IMR-90 (cell line): ENCODE measurements around the gene SBF2.

Experiments
- POLR2A ChIP-seq: IDR thresholded peaks from 2 replicates; pipeline ENCODE4 v1.6.1; 2012; ENCODE audit warnings: mild to moderate bottlenecking, low read depth, low read length
- SMC3 ChIP-seq: fragments of 150-350 bp; IDR thresholded peaks from 2 replicates; pipeline ENCODE4 v1.6.1; 2016; ENCODE audit warnings: low read depth, mild to moderate bottlenecking, antibody characterized with exemption, low read length, moderate library complexity
- TF ChIP-seq, protein P1 (sequence below): conservative IDR thresholded peaks from 2 replicates; pipeline ENCODE4 v1.5.1; 2012; ENCODE audit warnings: mild to moderate bottlenecking, low read depth, low read length, improper control_type of control experiment

DNA sequence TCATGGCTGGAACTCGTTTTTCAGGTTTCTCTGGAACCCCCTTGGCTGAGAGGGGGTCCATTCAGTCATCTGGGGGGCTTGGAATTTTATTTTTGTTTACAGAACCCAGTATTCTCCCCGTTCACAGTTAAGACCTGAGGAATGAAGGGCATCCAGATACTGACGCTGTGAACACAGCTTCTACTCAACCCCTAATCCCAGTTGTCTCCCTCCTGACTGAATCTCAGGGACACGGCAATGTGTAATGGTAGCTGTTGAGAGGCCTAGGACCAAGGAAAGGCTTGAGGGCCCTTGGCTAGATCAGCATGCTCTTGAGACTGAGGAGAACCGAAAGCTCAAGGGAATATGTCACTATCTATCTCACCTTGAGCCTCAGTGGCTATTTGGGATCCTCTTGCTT is 516.5 kb downstream of the SBF2 start:
- no peak for TF ChIP-seq POLR2A
- TF ChIP-seq, protein P1, sequence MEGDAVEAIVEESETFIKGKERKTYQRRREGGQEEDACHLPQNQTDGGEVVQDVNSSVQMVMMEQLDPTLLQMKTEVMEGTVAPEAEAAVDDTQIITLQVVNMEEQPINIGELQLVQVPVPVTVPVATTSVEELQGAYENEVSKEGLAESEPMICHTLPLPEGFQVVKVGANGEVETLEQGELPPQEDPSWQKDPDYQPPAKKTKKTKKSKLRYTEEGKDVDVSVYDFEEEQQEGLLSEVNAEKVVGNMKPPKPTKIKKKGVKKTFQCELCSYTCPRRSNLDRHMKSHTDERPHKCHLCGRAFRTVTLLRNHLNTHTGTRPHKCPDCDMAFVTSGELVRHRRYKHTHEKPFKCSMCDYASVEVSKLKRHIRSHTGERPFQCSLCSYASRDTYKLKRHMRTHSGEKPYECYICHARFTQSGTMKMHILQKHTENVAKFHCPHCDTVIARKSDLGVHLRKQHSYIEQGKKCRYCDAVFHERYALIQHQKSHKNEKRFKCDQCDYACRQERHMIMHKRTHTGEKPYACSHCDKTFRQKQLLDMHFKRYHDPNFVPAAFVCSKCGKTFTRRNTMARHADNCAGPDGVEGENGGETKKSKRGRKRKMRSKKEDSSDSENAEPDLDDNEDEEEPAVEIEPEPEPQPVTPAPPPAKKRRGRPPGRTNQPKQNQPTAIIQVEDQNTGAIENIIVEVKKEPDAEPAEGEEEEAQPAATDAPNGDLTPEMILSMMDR: no peak
- TF ChIP-seq SMC3: no peak
